ENCODE data around the gene PDE6H.

DNA sequence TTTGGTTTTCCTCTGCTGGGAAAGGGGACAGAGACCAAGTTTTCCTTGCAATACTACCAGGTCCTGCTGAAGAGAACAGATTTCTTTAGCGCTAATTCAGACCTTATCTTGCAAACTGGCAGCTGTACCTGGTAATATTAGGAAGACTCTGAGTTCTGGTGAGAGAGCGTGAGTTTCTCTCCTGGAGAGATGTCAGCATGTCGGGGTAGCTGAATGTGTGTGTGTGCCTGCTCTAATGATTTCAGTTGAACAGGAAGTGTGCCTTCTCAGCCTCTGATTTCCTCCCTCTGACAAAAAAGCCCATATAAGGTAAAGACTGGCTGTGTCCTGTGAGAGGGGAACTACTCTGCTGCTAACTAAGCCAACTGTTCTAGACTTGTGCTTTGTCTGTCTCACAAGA is 24.2 kb upstream of the PDE6H start:
- TF ChIP-seq, protein P1, sequence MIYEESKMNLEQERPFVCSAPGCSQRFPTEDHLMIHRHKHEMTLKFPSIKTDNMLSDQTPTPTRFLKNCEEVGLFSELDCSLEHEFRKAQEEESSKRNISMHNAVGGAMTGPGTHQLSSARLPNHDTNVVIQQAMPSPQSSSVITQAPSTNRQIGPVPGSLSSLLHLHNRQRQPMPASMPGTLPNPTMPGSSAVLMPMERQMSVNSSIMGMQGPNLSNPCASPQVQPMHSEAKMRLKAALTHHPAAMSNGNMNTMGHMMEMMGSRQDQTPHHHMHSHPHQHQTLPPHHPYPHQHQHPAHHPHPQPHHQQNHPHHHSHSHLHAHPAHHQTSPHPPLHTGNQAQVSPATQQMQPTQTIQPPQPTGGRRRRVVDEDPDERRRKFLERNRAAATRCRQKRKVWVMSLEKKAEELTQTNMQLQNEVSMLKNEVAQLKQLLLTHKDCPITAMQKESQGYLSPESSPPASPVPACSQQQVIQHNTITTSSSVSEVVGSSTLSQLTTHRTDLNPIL (CRISPR knock-in tag; IDR thresholded peaks at IDR 0.05; ENCODE audit: low read depth) = no peak
- TF ChIP-seq PPARA (CRISPR knock-in tag; IDR thresholded peaks at IDR 0.05; ENCODE audit: borderline replicate concordance) (no peak), ZNF8 (CRISPR knock-in tag; IDR thresholded peaks at IDR 0.05) (no peak), OSR1 (CRISPR knock-in tag; IDR thresholded peaks at IDR 0.05) (no peak), ZNF565 (CRISPR knock-in tag; conservative IDR thresholded peaks at IDR 0.05; ENCODE audit: low read depth) (no peak), TCF4 (CRISPR knock-in tag; IDR thresholded peaks at IDR 0.05; ENCODE audit: borderline replicate concordance) (no peak), ZFP30 (CRISPR knock-in tag; IDR thresholded peaks at IDR 0.05) (no peak), ARNTL (CRISPR knock-in tag; IDR thresholded peaks at IDR 0.05; ENCODE audit: borderline replicate concordance, low read depth) (no peak), ISL1 (CRISPR knock-in tag; IDR thresholded peaks at IDR 0.05) (no peak), CSDC2 (CRISPR knock-in tag; IDR thresholded peaks at IDR 0.05) (no peak), ZC3H10 (CRISPR knock-in tag; IDR thresholded peaks at IDR 0.05) (no peak), BACH2 (CRISPR knock-in tag; IDR thresholded peaks at IDR 0.05; ENCODE audit: borderline replicate concordance) (no peak)
- TF ChIP-seq, protein P2, sequence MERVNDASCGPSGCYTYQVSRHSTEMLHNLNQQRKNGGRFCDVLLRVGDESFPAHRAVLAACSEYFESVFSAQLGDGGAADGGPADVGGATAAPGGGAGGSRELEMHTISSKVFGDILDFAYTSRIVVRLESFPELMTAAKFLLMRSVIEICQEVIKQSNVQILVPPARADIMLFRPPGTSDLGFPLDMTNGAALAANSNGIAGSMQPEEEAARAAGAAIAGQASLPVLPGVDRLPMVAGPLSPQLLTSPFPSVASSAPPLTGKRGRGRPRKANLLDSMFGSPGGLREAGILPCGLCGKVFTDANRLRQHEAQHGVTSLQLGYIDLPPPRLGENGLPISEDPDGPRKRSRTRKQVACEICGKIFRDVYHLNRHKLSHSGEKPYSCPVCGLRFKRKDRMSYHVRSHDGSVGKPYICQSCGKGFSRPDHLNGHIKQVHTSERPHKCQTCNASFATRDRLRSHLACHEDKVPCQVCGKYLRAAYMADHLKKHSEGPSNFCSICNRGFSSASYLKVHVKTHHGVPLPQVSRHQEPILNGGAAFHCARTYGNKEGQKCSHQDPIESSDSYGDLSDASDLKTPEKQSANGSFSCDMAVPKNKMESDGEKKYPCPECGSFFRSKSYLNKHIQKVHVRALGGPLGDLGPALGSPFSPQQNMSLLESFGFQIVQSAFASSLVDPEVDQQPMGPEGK (CRISPR knock-in tag; IDR thresholded peaks at IDR 0.05; ENCODE audit: borderline replicate concordance) = no peak
- TF ChIP-seq, protein P3, sequence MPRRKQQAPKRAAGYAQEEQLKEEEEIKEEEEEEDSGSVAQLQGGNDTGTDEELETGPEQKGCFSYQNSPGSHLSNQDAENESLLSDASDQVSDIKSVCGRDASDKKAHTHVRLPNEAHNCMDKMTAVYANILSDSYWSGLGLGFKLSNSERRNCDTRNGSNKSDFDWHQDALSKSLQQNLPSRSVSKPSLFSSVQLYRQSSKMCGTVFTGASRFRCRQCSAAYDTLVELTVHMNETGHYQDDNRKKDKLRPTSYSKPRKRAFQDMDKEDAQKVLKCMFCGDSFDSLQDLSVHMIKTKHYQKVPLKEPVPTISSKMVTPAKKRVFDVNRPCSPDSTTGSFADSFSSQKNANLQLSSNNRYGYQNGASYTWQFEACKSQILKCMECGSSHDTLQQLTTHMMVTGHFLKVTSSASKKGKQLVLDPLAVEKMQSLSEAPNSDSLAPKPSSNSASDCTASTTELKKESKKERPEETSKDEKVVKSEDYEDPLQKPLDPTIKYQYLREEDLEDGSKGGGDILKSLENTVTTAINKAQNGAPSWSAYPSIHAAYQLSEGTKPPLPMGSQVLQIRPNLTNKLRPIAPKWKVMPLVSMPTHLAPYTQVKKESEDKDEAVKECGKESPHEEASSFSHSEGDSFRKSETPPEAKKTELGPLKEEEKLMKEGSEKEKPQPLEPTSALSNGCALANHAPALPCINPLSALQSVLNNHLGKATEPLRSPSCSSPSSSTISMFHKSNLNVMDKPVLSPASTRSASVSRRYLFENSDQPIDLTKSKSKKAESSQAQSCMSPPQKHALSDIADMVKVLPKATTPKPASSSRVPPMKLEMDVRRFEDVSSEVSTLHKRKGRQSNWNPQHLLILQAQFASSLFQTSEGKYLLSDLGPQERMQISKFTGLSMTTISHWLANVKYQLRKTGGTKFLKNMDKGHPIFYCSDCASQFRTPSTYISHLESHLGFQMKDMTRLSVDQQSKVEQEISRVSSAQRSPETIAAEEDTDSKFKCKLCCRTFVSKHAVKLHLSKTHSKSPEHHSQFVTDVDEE (CRISPR knock-in tag; IDR thresholded peaks at IDR 0.05) = no peak
